CD14-positive monocyte (primary cell): ENCODE data around the gene RHBG. TPM values are rescaled to one million over a fixed set of nuclear protein-coding genes. Genes with fewer than 3 reads are reported as not detected.

Experiments
- DNase-seq, 3 donors: peaks; one replicate each; pipeline ENCODE4 v3.0.0-alpha.2; 2011 to 2022
- H2AFZ ChIP-seq: 2 replicates; pipeline ENCODE4 v1.6.0; 2012; ENCODE audit warnings: mild to moderate bottlenecking, low read depth, low read length, inconsistent platforms; ENCODE audit not compliant: insufficient read depth, poor library complexity, severe bottlenecking
- H3K27ac ChIP-seq, 2 donors: 1 replicate in 1 of 2; 2 replicates in 1 of 2; pipeline ENCODE4 v1.5.1; 2012 to 2013; ENCODE audit warnings: low read length in 2 of 2, control low read depth in 1 of 2, inconsistent platforms in 1 of 2, low read depth in 1 of 2, mild to moderate bottlenecking in 1 of 2
- H3K27me3 ChIP-seq, 2 donors: one replicate each; pipeline versions ENCODE4 v1.6.0 to v1.6.1; 2011 to 2013; ENCODE audit warnings: low read length in 2 of 2; ENCODE audit not compliant: control insufficient read depth in 2 of 2, insufficient read depth in 2 of 2
- H3K36me3 ChIP-seq, 2 donors: replicated peaks in 1 of 2; 1 replicate in 1 of 2; 2 replicates in 1 of 2; pipeline versions ENCODE4 v1.5.1 to v1.6.1; 2012 to 2013; ENCODE audit warnings: low read length in 2 of 2, control low read depth in 1 of 2, inconsistent platforms in 1 of 2, mild to moderate bottlenecking in 1 of 2; ENCODE audit not compliant: insufficient read depth in 2 of 2, control insufficient read depth in 1 of 2
- H3K4me1 ChIP-seq, 2 donors: 1 replicate in 1 of 2; 2 replicates in 1 of 2; pipeline versions ENCODE4 v1.5.1 to v1.6.1; 2012 to 2013; ENCODE audit warnings: low read length in 2 of 2, control low read depth in 1 of 2, inconsistent platforms in 1 of 2, mild to moderate bottlenecking in 1 of 2, moderate library complexity in 1 of 2; ENCODE audit not compliant: insufficient read depth in 2 of 2, control insufficient read depth in 1 of 2
- H3K4me2 ChIP-seq: replicated peaks from 2 replicates; pipeline ENCODE3; 2012; ENCODE audit warnings: low read length, moderate library complexity, mild to moderate bottlenecking; ENCODE audit not compliant: poor library complexity, severe bottlenecking; ENCODE audit errors: extremely low read depth
- H3K4me3 ChIP-seq, 3 experiments: fragments of 200-600 bp in 1 of 3; sonication (generic) in 1 of 3; replicated peaks in 1 of 3; 1 replicate in 2 of 3; 2 replicates in 1 of 3; pipeline ENCODE4 v1.5.1; 2011 to 2013; ENCODE audit warnings: low read length in 3 of 3, mild to moderate bottlenecking in 3 of 3, control low read depth in 2 of 3, low read depth in 2 of 3, inconsistent platforms in 1 of 3, moderate library complexity in 1 of 3
- H3K79me2 ChIP-seq: 2 replicates; pipeline ENCODE4 v1.6.0; 2012; ENCODE audit warnings: mild to moderate bottlenecking, control low read depth, inconsistent platforms, low read length, moderate library complexity; ENCODE audit not compliant: insufficient read depth
- H3K9ac ChIP-seq: 2 replicates; pipeline ENCODE4 v1.6.0; 2017; ENCODE audit warnings: low read length, mild to moderate bottlenecking; ENCODE audit not compliant: insufficient read depth, poor library complexity, severe bottlenecking
- H3K9me3 ChIP-seq, 2 donors: replicated peaks in 1 of 2; 1 replicate in 1 of 2; 2 replicates in 1 of 2; pipeline versions ENCODE4 v1.5.1 to v1.6.1; 2012 to 2013; ENCODE audit warnings: low read length in 2 of 2, control low read depth in 1 of 2; ENCODE audit not compliant: control insufficient read depth in 1 of 2, insufficient read depth in 1 of 2
- H4K20me1 ChIP-seq: 2 replicates; pipeline ENCODE4 v1.6.0; 2012; ENCODE audit warnings: mild to moderate bottlenecking, low read length, control low read depth, moderate library complexity; ENCODE audit not compliant: insufficient read depth
- H3K27ac Mint-ChIP-seq, 7 donors: one replicate each; pipeline ENCODE4 v1.8.0; 2020; ENCODE audit warnings: mild to moderate bottlenecking in 7 of 7, mixed read lengths in 7 of 7, moderate library complexity in 6 of 7, inconsistent platforms in 2 of 7
- H3K27me3 Mint-ChIP-seq, 3 donors: one replicate each; pipeline ENCODE4 v1.8.0; 2021 to 2022; ENCODE audit warnings: low read depth in 3 of 3, mild to moderate bottlenecking in 3 of 3, mixed read lengths in 3 of 3, moderate library complexity in 3 of 3, inconsistent platforms in 1 of 3
- H3K36me3 Mint-ChIP-seq, 2 donors: one replicate each; pipeline ENCODE4 v1.8.0; 2020; ENCODE audit warnings: mixed read lengths in 2 of 2, inconsistent platforms in 1 of 2, mild to moderate bottlenecking in 1 of 2
- H3K4me1 Mint-ChIP-seq: one replicate; pipeline ENCODE4 v1.8.0; 2020; ENCODE audit warnings: mild to moderate bottlenecking, mixed read lengths
- H3K4me3 Mint-ChIP-seq, 2 donors: one replicate each; pipeline ENCODE4 v1.8.0; 2020; ENCODE audit warnings: mild to moderate bottlenecking in 2 of 2, mixed read lengths in 2 of 2, moderate library complexity in 1 of 2
- H3K9me3 Mint-ChIP-seq, 7 donors: one replicate each; pipeline ENCODE4 v1.8.0; 2020 to 2022; ENCODE audit warnings: mixed read lengths in 7 of 7, mild to moderate bottlenecking in 6 of 7, moderate library complexity in 6 of 7, inconsistent platforms in 2 of 7
- WGBS: methylation state at CpG from one replicate; pipeline ENCODE4 v1.1.5; 2013; ENCODE audit warnings: missing lambda C conversion rate; ENCODE audit not compliant: insufficient coverage; 5-methylcytosine and 5-hydroxymethylcytosine counted together
- intact Hi-C, 2 donors: fragments of 100-400 bp; cut with micrococcal nuclease; formaldehyde crosslinking; loops; one replicate each; pipeline versions ENCODE4 v1.15.0 to v1.15.1; 2023
- polyA plus RNA-seq, 3 donors: library from polyadenylated mRNA; depleted of rRNA in 1 of 3; unstranded in 2 of 3; stranded (reverse) in 1 of 3; fragments of 300-500 nt in 2 of 3; fragments of >200 nt in 1 of 3; fragmentation: Illumina TruSeq in 2 of 3; gene quantifications; 1 replicate in 2 of 3; 2 replicates in 1 of 3; pipeline ENCODE4 v1.2.3, GENCODE V29; 2012 to 2021
- TF ChIP-seq, protein P1 (sequence below): fragments of 200-600 bp; IDR thresholded peaks from one replicate; pipeline ENCODE4 v1.8.0; 2022; ENCODE audit warnings: antibody characterized with exemption, mild to moderate bottlenecking

RHBG gene
- polyA plus RNA-seq, 3 donors = 0.08 TPM; not detected in 2

DNA sequence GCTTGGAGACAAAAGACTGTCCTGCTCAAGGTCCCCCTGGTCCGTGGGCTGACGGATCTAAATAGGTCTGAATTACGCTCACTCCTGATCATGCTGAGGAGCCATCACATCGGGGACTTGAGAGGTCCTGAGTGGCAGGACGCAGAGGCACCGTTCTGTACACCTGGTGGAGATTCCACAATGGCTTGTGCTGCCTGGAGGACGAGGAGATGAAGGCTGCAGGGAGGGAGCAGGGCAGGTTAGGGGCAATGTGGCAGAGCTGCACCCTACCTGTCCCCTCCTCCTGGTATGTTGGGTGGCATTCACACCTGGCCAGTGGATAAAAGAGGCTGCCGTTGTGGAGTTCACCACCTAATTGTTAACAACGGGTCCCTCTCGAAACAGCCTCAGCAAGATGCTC lies 38.7 kb downstream of the RHBG start:
- H3K27ac ChIP-seq = no peak overlapping the region
- H3K4me3 ChIP-seq = no peak overlapping the region
- peaks cover 54 to 94% (median 70%) of the 10 kb centered on the region in 3 donors for H3K27me3 Mint-ChIP-seq
- no peaks in the 10 kb centered on the region for H3K4me1 ChIP-seq
- H3K36me3 ChIP-seq = no peaks in the 10 kb centered on the region
- TF ChIP-seq, protein P1, sequence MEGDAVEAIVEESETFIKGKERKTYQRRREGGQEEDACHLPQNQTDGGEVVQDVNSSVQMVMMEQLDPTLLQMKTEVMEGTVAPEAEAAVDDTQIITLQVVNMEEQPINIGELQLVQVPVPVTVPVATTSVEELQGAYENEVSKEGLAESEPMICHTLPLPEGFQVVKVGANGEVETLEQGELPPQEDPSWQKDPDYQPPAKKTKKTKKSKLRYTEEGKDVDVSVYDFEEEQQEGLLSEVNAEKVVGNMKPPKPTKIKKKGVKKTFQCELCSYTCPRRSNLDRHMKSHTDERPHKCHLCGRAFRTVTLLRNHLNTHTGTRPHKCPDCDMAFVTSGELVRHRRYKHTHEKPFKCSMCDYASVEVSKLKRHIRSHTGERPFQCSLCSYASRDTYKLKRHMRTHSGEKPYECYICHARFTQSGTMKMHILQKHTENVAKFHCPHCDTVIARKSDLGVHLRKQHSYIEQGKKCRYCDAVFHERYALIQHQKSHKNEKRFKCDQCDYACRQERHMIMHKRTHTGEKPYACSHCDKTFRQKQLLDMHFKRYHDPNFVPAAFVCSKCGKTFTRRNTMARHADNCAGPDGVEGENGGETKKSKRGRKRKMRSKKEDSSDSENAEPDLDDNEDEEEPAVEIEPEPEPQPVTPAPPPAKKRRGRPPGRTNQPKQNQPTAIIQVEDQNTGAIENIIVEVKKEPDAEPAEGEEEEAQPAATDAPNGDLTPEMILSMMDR = no peak
- peak overlapping the region in 1 of 7 donors; percentile 6 for H3K27ac Mint-ChIP-seq
- peaks cover 0 to 8% (median 0%) of the 10 kb centered on the region in 7 donors for H3K9me3 Mint-ChIP-seq
- H3K4me2 ChIP-seq = no peak overlapping the region
- no peak overlapping the region for H3K9ac ChIP-seq
- no peaks in the 10 kb centered on the region for H4K20me1 ChIP-seq
- no peak overlapping the region for H2AFZ ChIP-seq
- no peak for DNase-seq
- WGBS = 88% methylated on average over 8 of the region's 10 CpGs
- H3K36me3 Mint-ChIP-seq = no peaks in the 10 kb centered on the region
- H3K4me3 Mint-ChIP-seq = peak overlapping the region in 1 of 2 donors; percentile 44
- H3K27me3 ChIP-seq = peaks cover 15 to 64% of the 10 kb centered on the region in 2 donors
- H3K9me3 ChIP-seq = no peaks in the 10 kb centered on the region
- no peaks in the 10 kb centered on the region for H3K79me2 ChIP-seq
- intact Hi-C loops = no loop called here
- H3K4me1 Mint-ChIP-seq = no peaks in the 10 kb centered on the region

DNA sequence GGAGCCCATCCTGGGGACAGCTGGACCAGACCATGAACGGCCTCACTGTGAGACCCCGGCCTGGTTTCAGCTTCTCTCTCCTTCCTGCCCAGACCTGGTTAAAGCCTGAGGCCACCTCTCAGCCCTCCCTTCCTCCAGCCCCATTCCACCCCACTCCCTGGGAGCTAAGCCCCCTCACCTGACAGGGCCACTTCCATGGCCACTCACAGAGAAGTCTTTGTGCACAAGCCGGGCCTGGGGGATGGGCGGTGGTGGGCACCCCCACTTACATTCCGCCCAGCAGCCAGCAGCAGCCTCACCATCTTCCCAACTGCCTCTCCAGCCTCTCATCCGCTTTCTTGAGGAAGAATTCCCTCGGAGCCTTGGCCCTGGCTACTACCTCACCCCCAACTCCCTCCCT lies 40.4 kb downstream of the RHBG start:
- Histone ChIP-seq H3K27me3 (peaks cover 13 to 72% of the 10 kb centered on the region in 2 donors), H3K9me3 (no peaks in the 10 kb centered on the region), H3K36me3 (no peaks in the 10 kb centered on the region), H3K4me1 (no peaks in the 10 kb centered on the region), H3K4me3 (no peak overlapping the region), H3K4me2 (no peak overlapping the region), H2AFZ (no peak overlapping the region), H3K27ac (no peak overlapping the region), H3K9ac (no peak overlapping the region), H4K20me1 (no peaks in the 10 kb centered on the region), H3K79me2 (no peaks in the 10 kb centered on the region)
- DNase-seq = no peak
- no peaks in the 10 kb centered on the region for H3K36me3 Mint-ChIP-seq
- intact Hi-C loops = no loop called here
- H3K4me3 Mint-ChIP-seq = no peak overlapping the region
- peak overlapping the region in 1 of 7 donors; percentile 42 for H3K27ac Mint-ChIP-seq
- TF ChIP-seq, protein P1 = no peak
- H3K4me1 Mint-ChIP-seq = no peaks in the 10 kb centered on the region
- peaks cover 0 to 9% (median 2%) of the 10 kb centered on the region in 7 donors for H3K9me3 Mint-ChIP-seq
- 86% methylated on average over 6 of the region's 7 CpGs for WGBS
- H3K27me3 Mint-ChIP-seq = peaks cover 57 to 91% (median 63%) of the 10 kb centered on the region in 3 donors
